KMS-11 (cell line): Measurements from ENCODE around the gene TCAF1.

Experiments used
- H2AFZ ChIP-seq: fragments of 200-600 bp; sonication (generic); 2 replicates; pipeline ENCODE4 v1.6.1; 2016; ENCODE audit warnings: antibody characterized with exemption, mixed run types, low read depth
- H3K27ac ChIP-seq: fragments of 200-600 bp; sonication (generic); 2 replicates; pipeline ENCODE4 v1.6.1; 2016; ENCODE audit warnings: mild to moderate bottlenecking, mixed run types
- H3K27me3 ChIP-seq: fragments of 200-600 bp; sonication (generic); 2 replicates; pipeline ENCODE4 v1.6.1; 2017; ENCODE audit warnings: mild to moderate bottlenecking, low read depth, mixed run types, moderate library complexity; ENCODE audit not compliant: insufficient read depth
- H3K36me3 ChIP-seq: fragments of 200-600 bp; sonication (generic); 2 replicates; pipeline ENCODE4 v1.6.1; 2017; ENCODE audit warnings: mild to moderate bottlenecking, mixed run types; ENCODE audit not compliant: insufficient read depth
- H3K4me1 ChIP-seq: fragments of 200-600 bp; sonication (generic); 2 replicates; pipeline ENCODE4 v1.6.1; 2016; ENCODE audit warnings: mild to moderate bottlenecking, low read depth, mixed run types; ENCODE audit not compliant: poor library complexity, severe bottlenecking
- H3K4me2 ChIP-seq: fragments of 200-600 bp; sonication (generic); 2 replicates; pipeline ENCODE4 v1.7.0; 2016; ENCODE audit warnings: mild to moderate bottlenecking, mixed run types
- H3K4me3 ChIP-seq: fragments of 200-600 bp; sonication (generic); IDR thresholded peaks from 2 replicates; pipeline ENCODE4 v1.6.1; 2017; ENCODE audit warnings: low read depth, low read length, mixed read lengths; ENCODE audit not compliant: insufficient read depth
- H3K79me2 ChIP-seq: fragments of 200-600 bp; sonication (generic); 2 replicates; pipeline ENCODE4 v1.6.1; 2016; ENCODE audit warnings: low read depth, mixed run types; ENCODE audit not compliant: insufficient read depth
- H3K9ac ChIP-seq: fragments of 200-600 bp; sonication (generic); 2 replicates; pipeline ENCODE4 v1.6.1; 2016; ENCODE audit warnings: mild to moderate bottlenecking, mixed run types
- H4K20me1 ChIP-seq: fragments of 200-600 bp; sonication (generic); 2 replicates; pipeline ENCODE4 v1.6.1; 2016; ENCODE audit warnings: mild to moderate bottlenecking, mixed run types; ENCODE audit not compliant: insufficient read depth
- TF ChIP-seq, protein P1 (sequence below): fragments of 200-600 bp; sonication (generic); conservative IDR thresholded peaks from 2 replicates; pipeline ENCODE4 v1.6.1; 2017; ENCODE audit warnings: low read depth, mild to moderate bottlenecking, antibody characterized with exemption, low read length, moderate library complexity, mixed read lengths

The TCAF1 gene

GRCh38 chr7:143900230-143900766 lies 1.7 kb downstream of the TCAF1 start:
- Histone ChIP-seq H3K79me2 (peaks cover 39% of the 10 kb centered on the region), H3K27me3 (no peaks in the 10 kb centered on the region), H3K4me1 (peaks cover 20% of the 10 kb centered on the region), H2AFZ (no peak overlapping the region), H3K4me2 (peak overlapping the region; percentile 63), H3K4me3 (no peak overlapping the region), H3K27ac (no peak overlapping the region), H3K36me3 (no peaks in the 10 kb centered on the region), H4K20me1 (no peaks in the 10 kb centered on the region), H3K9ac (no peak overlapping the region)
- TF ChIP-seq, protein P1, sequence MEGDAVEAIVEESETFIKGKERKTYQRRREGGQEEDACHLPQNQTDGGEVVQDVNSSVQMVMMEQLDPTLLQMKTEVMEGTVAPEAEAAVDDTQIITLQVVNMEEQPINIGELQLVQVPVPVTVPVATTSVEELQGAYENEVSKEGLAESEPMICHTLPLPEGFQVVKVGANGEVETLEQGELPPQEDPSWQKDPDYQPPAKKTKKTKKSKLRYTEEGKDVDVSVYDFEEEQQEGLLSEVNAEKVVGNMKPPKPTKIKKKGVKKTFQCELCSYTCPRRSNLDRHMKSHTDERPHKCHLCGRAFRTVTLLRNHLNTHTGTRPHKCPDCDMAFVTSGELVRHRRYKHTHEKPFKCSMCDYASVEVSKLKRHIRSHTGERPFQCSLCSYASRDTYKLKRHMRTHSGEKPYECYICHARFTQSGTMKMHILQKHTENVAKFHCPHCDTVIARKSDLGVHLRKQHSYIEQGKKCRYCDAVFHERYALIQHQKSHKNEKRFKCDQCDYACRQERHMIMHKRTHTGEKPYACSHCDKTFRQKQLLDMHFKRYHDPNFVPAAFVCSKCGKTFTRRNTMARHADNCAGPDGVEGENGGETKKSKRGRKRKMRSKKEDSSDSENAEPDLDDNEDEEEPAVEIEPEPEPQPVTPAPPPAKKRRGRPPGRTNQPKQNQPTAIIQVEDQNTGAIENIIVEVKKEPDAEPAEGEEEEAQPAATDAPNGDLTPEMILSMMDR = no peak

DNA sequence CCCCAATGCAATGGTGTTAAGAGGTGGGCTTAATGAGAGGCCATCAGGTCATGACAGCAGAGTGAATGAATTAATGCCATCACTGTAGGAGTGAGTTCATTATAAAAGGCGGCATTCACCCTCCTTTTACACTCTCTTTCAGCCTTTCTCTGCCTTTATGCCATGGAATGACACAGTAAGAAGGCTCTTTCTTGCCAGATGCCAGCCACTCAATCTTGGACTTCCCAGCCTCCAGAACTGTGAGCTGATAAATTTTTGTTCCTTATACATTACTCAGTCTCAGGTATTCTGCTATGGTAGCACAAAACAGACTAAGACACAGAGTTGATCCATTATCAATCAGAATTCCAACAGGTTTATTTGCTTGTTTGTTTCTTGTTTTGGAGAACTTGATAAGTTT lies 3.2 kb downstream of the TCAF1 start:
- H3K4me1 ChIP-seq = peaks cover 20% of the 10 kb centered on the region
- no peak overlapping the region for H3K9ac ChIP-seq
- TF ChIP-seq, protein P1 = no peak
- H3K4me3 ChIP-seq = no peak overlapping the region
- H3K27ac ChIP-seq = no peak overlapping the region
- no peaks in the 10 kb centered on the region for H4K20me1 ChIP-seq
- no peak overlapping the region for H2AFZ ChIP-seq
- H3K27me3 ChIP-seq = no peaks in the 10 kb centered on the region
- no peak overlapping the region; the same call in 1 of the 2 replicates for H3K4me2 ChIP-seq
- H3K79me2 ChIP-seq = peaks cover 39% of the 10 kb centered on the region
- H3K36me3 ChIP-seq = no peaks in the 10 kb centered on the region

- H3K79me2 ChIP-seq = peaks cover 39% of the 10 kb centered on the region
- TF ChIP-seq, protein P1 = no peak
- peaks cover 34% of the 10 kb centered on the region for H3K4me1 ChIP-seq
Observed at GRCh38 chr7:143896667-143897066, 5.3 kb downstream of the TCAF1 start.

DNA sequence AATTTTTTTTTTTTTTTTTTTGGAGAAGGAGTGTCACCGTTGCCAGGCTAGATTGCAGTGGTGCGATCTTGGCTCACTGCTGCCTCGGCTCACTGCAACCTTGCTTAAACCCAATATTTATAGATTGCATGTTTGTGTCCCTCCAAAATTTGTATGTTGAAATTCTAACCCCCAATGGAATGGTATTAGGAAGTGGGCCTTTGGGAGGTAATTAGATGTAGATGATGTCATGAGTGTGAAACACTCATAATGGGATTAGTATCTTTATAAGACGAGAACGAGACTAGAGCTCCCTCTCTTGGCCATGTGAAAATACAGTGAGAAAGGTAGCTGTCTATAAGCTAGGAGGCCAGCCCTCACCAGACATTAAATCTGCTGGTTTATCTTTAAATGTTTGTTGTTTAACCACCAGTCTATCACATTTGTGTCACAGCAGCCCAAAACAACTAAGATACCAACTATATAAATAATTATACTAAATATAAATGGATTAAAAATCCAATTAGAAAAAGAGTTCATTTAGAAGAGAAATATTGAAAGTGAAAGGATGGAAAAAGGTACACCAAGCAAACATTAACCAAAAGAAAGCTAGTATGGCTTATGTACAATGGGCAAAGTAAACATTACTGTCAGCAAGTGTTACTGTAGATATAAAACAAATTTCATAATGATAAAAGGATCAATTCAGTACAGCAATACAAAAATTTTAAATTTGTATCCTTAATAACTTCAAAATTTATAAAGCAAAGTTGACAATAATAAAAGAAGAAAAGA lies 9.3 kb downstream of the TCAF1 start:
- Histone ChIP-seq H3K4me1 (peaks cover 17% of the 10 kb centered on the region), H3K4me2 (peak overlapping the region; percentile 46), H3K79me2 (peaks cover 8% of the 10 kb centered on the region; the same call in 1 of the 2 replicates), H3K36me3 (no peaks in the 10 kb centered on the region), H3K9ac (no peak overlapping the region), H3K27me3 (no peaks in the 10 kb centered on the region), H3K4me3 (no peak overlapping the region), H4K20me1 (no peaks in the 10 kb centered on the region; the same call in 1 of the 2 replicates), H3K27ac (no peak overlapping the region), H2AFZ (no peak overlapping the region)
- TF ChIP-seq, protein P1 = peak; percentile 65

More at GRCh38 chr7:143896667-143897066, 5.3 kb downstream of the TCAF1 start:
- no peak overlapping the region for H3K4me2 ChIP-seq
- H3K4me3 ChIP-seq = no peak overlapping the region
- no peak overlapping the region for H3K9ac ChIP-seq
- H3K36me3 ChIP-seq = no peaks in the 10 kb centered on the region
- no peaks in the 10 kb centered on the region; the same call in 1 of the 2 replicates for H4K20me1 ChIP-seq
- no peaks in the 10 kb centered on the region for H3K27me3 ChIP-seq
- no peak overlapping the region for H2AFZ ChIP-seq
- H3K27ac ChIP-seq = no peak overlapping the region
